Measurements from ENCODE around the gene OR2T12. TPM values are rescaled to one million over a fixed set of nuclear protein-coding genes. Genes with fewer than 3 reads are reported as not detected.

The OR2T12 gene
- total RNA-seq, 1 donor from 2014 or later: not detected

- Histone ChIP-seq H3K4me3 (no peak overlapping the region), H3K4me1 (no peaks in the 10 kb centered on the region), H3K27ac (no peak overlapping the region), H3K27me3 (no peaks in the 10 kb centered on the region), H3K36me3 (no peaks in the 10 kb centered on the region), H3K9me3 (no peaks in the 10 kb centered on the region)
- DNase-seq (peak; percentile 66), ATAC-seq (peak; percentile 86)
- intact Hi-C loops (cut with DNase I): no loop called here
- peak; percentile 60 for TF ChIP-seq CTCF (IDR thresholded peaks at IDR 0.05)
Observed at GRCh38 chr1:248243204-248243603, 60.0 kb downstream of the OR2T12 start.

Other genes starting within 250 kb of the OR2T12 start
- not detected for gene OR2L13, start 208.2 kb downstream of the OR2T12 start, total RNA-seq
- gene OR2M5, start 158.3 kb downstream of the OR2T12 start, total RNA-seq: not detected
- gene OR2M2, start 128.6 kb downstream of the OR2T12 start, total RNA-seq: not detected
- gene OR2M3, start 106.2 kb downstream of the OR2T12 start, total RNA-seq: not detected
- gene OR2M4, start 72.0 kb downstream of the OR2T12 start, total RNA-seq: not detected
- not detected for gene OR2T33, start 25.4 kb downstream of the OR2T12 start, total RNA-seq
- not detected for gene OR2M7, start 21.1 kb upstream of the OR2T12 start, total RNA-seq
- not detected for gene OR14C36, start 45.4 kb upstream of the OR2T12 start, total RNA-seq
- not detected for gene OR2T4, start 58.2 kb upstream of the OR2T12 start, total RNA-seq
- not detected for gene OR2T6, start 72.3 kb upstream of the OR2T12 start, total RNA-seq
- not detected for gene OR2T1, start 99.6 kb upstream of the OR2T12 start, total RNA-seq
- gene OR2T2, start 142.2 kb upstream of the OR2T12 start, total RNA-seq: not detected
- not detected for gene OR2T3, start 169.9 kb upstream of the OR2T12 start, total RNA-seq
- not detected for gene OR2T5, start 185.2 kb upstream of the OR2T12 start, total RNA-seq
- not detected for gene OR2G6, start 204.6 kb upstream of the OR2T12 start, total RNA-seq

Measured in upper lobe of right lung (tissue), 1 donor.